ENCODE data around the gene BAIAP2L1.

Gene BAIAP2L1

GRCh38 chr7:98286701-98287485 is 114.0 kb downstream of the BAIAP2L1 start:
- peaks cover 66 to 70% of the 10 kb centered on the region in 2 experiments for H3K36me3 ChIP-seq (ENCODE audit: control insufficient read depth in 1 of 2, insufficient read depth in 2 of 2, low read depth in 1 of 2, low read length in 2 of 2)
- no peaks in the 10 kb centered on the region for H3K9me3 ChIP-seq (ENCODE audit: control insufficient read depth, low read length)
- no peak overlapping the region for H2AFZ ChIP-seq (ENCODE audit: low read depth, low read length)
- H3K14ac ChIP-seq (ENCODE audit: low read length in 2 of 2), result peak overlapping the region in 1 of 2 experiments; percentile 37
- peak overlapping the region in 1 of 2 experiments; percentile 90 for H3K23ac ChIP-seq (ENCODE audit: low read length in 2 of 2)
- H2BK15ac ChIP-seq (ENCODE audit: low read depth, poor library complexity, severe bottlenecking), result no peak overlapping the region
- WGBS, result 92% methylated on average over 21 of the region's 21 CpGs
- no peak overlapping the region for H2BK120ac ChIP-seq (ENCODE audit: low read depth, low read length)
- H3K79me1 ChIP-seq (replicated peaks; ENCODE audit: low read length, poor library complexity, severe bottlenecking), result peaks cover 6% of the 10 kb centered on the region
- H4K91ac ChIP-seq (ENCODE audit: low read length), result peak overlapping the region; percentile 54
- peak overlapping the region in 1 of 2 experiments; percentile 13 for H3K18ac ChIP-seq (ENCODE audit: low read depth in 1 of 2, low read length in 2 of 2)
- H4K8ac ChIP-seq (ENCODE audit: low read length), result peak overlapping the region; percentile 45
- peak overlapping the region; percentile 95 for H3K9ac ChIP-seq (ENCODE audit: low read length)
- DNase-seq, result no peak
- peak overlapping the region; percentile 24 to 91 for H3K4me3 ChIP-seq (ENCODE audit: insufficient read depth in 1 of 2, low read depth in 1 of 2, low read length in 2 of 2)
- H2BK5ac ChIP-seq (ENCODE audit: low read depth, low read length, poor library complexity, severe bottlenecking), result no peak overlapping the region
- H3K27ac ChIP-seq (ENCODE audit: low read length, poor library complexity, severe bottlenecking), result no peak overlapping the region
- H3K27me3 ChIP-seq (ENCODE audit: control insufficient read depth in 1 of 2, insufficient read depth in 1 of 2, low read length in 2 of 2), result no peaks in the 10 kb centered on the region
- peaks cover 57% of the 10 kb centered on the region for H3K4me1 ChIP-seq (ENCODE audit: control insufficient read depth, insufficient read depth, low read depth, low read length)
- peak overlapping the region in 1 of 2 experiments; percentile 63 for H2BK12ac ChIP-seq (ENCODE audit: low read length in 2 of 2)
- peak overlapping the region in 1 of 2 experiments; percentile 74 for H3K4ac ChIP-seq (ENCODE audit: low read depth in 1 of 2, low read length in 2 of 2)
- H3K4me2 ChIP-seq (ENCODE audit: low read length, poor library complexity, severe bottlenecking), result no peak overlapping the region
- peak overlapping the region; percentile 27 for H2AK5ac ChIP-seq (ENCODE audit: low read length, severe bottlenecking)

- peaks cover 57% of the 10 kb centered on the region for H3K4me1 ChIP-seq (ENCODE audit: control insufficient read depth, insufficient read depth, low read depth, low read length)
- peak overlapping the region; percentile 60 for H2AK5ac ChIP-seq (ENCODE audit: low read length, severe bottlenecking)
- peak overlapping the region; percentile 92 for H4K8ac ChIP-seq (ENCODE audit: low read length)
- 21% methylated on average over 14 of the region's 14 CpGs for WGBS
- peak overlapping the region in 1 of 2 experiments; percentile 91 for H3K4me3 ChIP-seq (ENCODE audit: insufficient read depth in 1 of 2, low read depth in 1 of 2, low read length in 2 of 2)
- peak overlapping the region; percentile 6 for H3K4me2 ChIP-seq (ENCODE audit: low read length, poor library complexity, severe bottlenecking)
- peak overlapping the region in 1 of 2 experiments; percentile 5 for H3K23ac ChIP-seq (ENCODE audit: low read length in 2 of 2)
- H2BK15ac ChIP-seq (ENCODE audit: low read depth, poor library complexity, severe bottlenecking), result no peak overlapping the region
- H2BK5ac ChIP-seq (ENCODE audit: low read depth, low read length, poor library complexity, severe bottlenecking), result no peak overlapping the region
- H3K9me3 ChIP-seq (ENCODE audit: control insufficient read depth, low read length), result no peaks in the 10 kb centered on the region
- no peaks in the 10 kb centered on the region for H3K27me3 ChIP-seq (ENCODE audit: control insufficient read depth in 1 of 2, insufficient read depth in 1 of 2, low read length in 2 of 2)
- no peak overlapping the region for H2AFZ ChIP-seq (ENCODE audit: low read depth, low read length)
- H3K18ac ChIP-seq (ENCODE audit: low read depth in 1 of 2, low read length in 2 of 2), result peak overlapping the region; percentile 76 to 77
- peaks cover 58 to 63% of the 10 kb centered on the region in 2 experiments for H3K36me3 ChIP-seq (ENCODE audit: control insufficient read depth in 1 of 2, insufficient read depth in 2 of 2, low read depth in 1 of 2, low read length in 2 of 2)
- H3K9ac ChIP-seq (ENCODE audit: low read length), result peak overlapping the region; percentile 95
- H3K79me1 ChIP-seq (replicated peaks; ENCODE audit: low read length, poor library complexity, severe bottlenecking), result peaks cover 2% of the 10 kb centered on the region
- H3K27ac ChIP-seq (ENCODE audit: low read length, poor library complexity, severe bottlenecking), result peak overlapping the region; percentile 13
- peak overlapping the region; percentile 40 for H4K91ac ChIP-seq (ENCODE audit: low read length)
- H3K14ac ChIP-seq (ENCODE audit: low read length in 2 of 2), result peak overlapping the region in 1 of 2 experiments; percentile 81
- H3K4ac ChIP-seq (ENCODE audit: low read depth in 1 of 2, low read length in 2 of 2), result peak overlapping the region; percentile 6 to 87
- H2BK120ac ChIP-seq (ENCODE audit: low read depth, low read length), result peak overlapping the region; percentile 71
- H2BK12ac ChIP-seq (ENCODE audit: low read length in 2 of 2), result peak overlapping the region in 1 of 2 experiments; percentile 52
- peak; percentile 76 for DNase-seq
Observed at GRCh38 chr7:98286093-98286539, 114.8 kb downstream of the BAIAP2L1 start.

- no peaks in the 10 kb centered on the region for H3K27me3 ChIP-seq (ENCODE audit: control insufficient read depth in 1 of 2, insufficient read depth in 1 of 2, low read length in 2 of 2)
- DNase-seq, result no peak
- H3K9me3 ChIP-seq (ENCODE audit: control insufficient read depth, low read length), result no peaks in the 10 kb centered on the region
- peak overlapping the region; percentile 39 for H2BK5ac ChIP-seq (ENCODE audit: low read depth, low read length, poor library complexity, severe bottlenecking)
- H2AK5ac ChIP-seq (ENCODE audit: low read length, severe bottlenecking), result peak overlapping the region; percentile 72
- peak overlapping the region; percentile 92 for H4K8ac ChIP-seq (ENCODE audit: low read length)
- peak overlapping the region in 1 of 2 experiments; percentile 91 for H3K4me3 ChIP-seq (ENCODE audit: insufficient read depth in 1 of 2, low read depth in 1 of 2, low read length in 2 of 2)
- H3K23ac ChIP-seq (ENCODE audit: low read length in 2 of 2), result peak overlapping the region in 1 of 2 experiments; percentile 5
- peak overlapping the region; percentile 44 for H2BK15ac ChIP-seq (ENCODE audit: low read depth, poor library complexity, severe bottlenecking)
- H4K91ac ChIP-seq (ENCODE audit: low read length), result peak overlapping the region; percentile 40
- H3K18ac ChIP-seq (ENCODE audit: low read depth in 1 of 2, low read length in 2 of 2), result peak overlapping the region; percentile 77 to 96
- peak overlapping the region; percentile 69 for H3K27ac ChIP-seq (ENCODE audit: low read length, poor library complexity, severe bottlenecking)
- WGBS, result 85% methylated on average over 20 of the region's 21 CpGs
- H2BK12ac ChIP-seq (ENCODE audit: low read length in 2 of 2), result peak overlapping the region in 1 of 2 experiments; percentile 82
- H3K4me2 ChIP-seq (ENCODE audit: low read length, poor library complexity, severe bottlenecking), result peak overlapping the region; percentile 71
- H3K79me1 ChIP-seq (replicated peaks; ENCODE audit: low read length, poor library complexity, severe bottlenecking), result peaks cover 2% of the 10 kb centered on the region
- peaks cover 52 to 56% of the 10 kb centered on the region in 2 experiments for H3K36me3 ChIP-seq (ENCODE audit: control insufficient read depth in 1 of 2, insufficient read depth in 2 of 2, low read depth in 1 of 2, low read length in 2 of 2)
- no peak overlapping the region for H2AFZ ChIP-seq (ENCODE audit: low read depth, low read length)
- peak overlapping the region; percentile 83 to 91 for H3K4ac ChIP-seq (ENCODE audit: low read depth in 1 of 2, low read length in 2 of 2)
- peaks cover 60% of the 10 kb centered on the region for H3K4me1 ChIP-seq (ENCODE audit: control insufficient read depth, insufficient read depth, low read depth, low read length)
- peak overlapping the region in 1 of 2 experiments; percentile 81 for H3K14ac ChIP-seq (ENCODE audit: low read length in 2 of 2)
- peak overlapping the region; percentile 95 for H3K9ac ChIP-seq (ENCODE audit: low read length)
- H2BK120ac ChIP-seq (ENCODE audit: low read depth, low read length), result peak overlapping the region; percentile 71
Observed at GRCh38 chr7:98285157-98286092, 115.5 kb downstream of the BAIAP2L1 start.
